IMR-90 (cell line): ENCODE data around the gene PDCD1. TPM values are rescaled to one million over a fixed set of nuclear protein-coding genes. Genes with fewer than 3 reads are reported as not detected.

Experiments used
- ATAC-seq: fragments of 200-7000 bp; cut with Tn5 transposase; 2 replicates; pipeline ENCODE4 v1.9.1; 2020; ENCODE audit warnings: low read depth, mild to moderate bottlenecking, moderate library complexity
- BruUV-seq: library from RNA; stranded (reverse); fragments of 400-500 nt; replicated peaks from 2 replicates; lab custom pipeline; 2021; lab: Mats Ljungman, UMichigan
- CTCF ChIA-PET: fragments of 300-600 bp; formaldehyde crosslinking; extraction: SDS; loops from one replicate; lab custom pipeline; 2021; ENCODE audit warnings: antibody characterized with exemption; lab: Yijun Ruan, JAX
- POLR2A ChIA-PET: fragments of 300-600 bp; sonication (Branson Sonifier 250); formaldehyde crosslinking; loops from one replicate; lab custom pipeline; 2022; ENCODE audit warnings: antibody characterized with exemption; ENCODE audit not compliant: unreplicated experiment; lab: Charles Lee
- DNase-seq: peaks from one replicate; pipeline ENCODE4 v3.0.0; 2013
- H2AFZ ChIP-seq: replicated peaks from 2 replicates; pipeline ENCODE3; 2013; ENCODE audit warnings: low read length, mild to moderate bottlenecking; ENCODE audit not compliant: poor library complexity
- H2AK5ac ChIP-seq: 2 replicates; pipeline ENCODE4 v1.6.1; 2013; ENCODE audit warnings: low read depth, low read length, inconsistent platforms
- H2AK9ac ChIP-seq: replicated peaks from 2 replicates; pipeline ENCODE3; 2013; ENCODE audit warnings: mild to moderate bottlenecking, low read depth, low read length, moderate library complexity; ENCODE audit not compliant: poor library complexity
- H2BK120ac ChIP-seq: 2 replicates; pipeline ENCODE4 v1.6.1; 2013; ENCODE audit warnings: low read depth, low read length, inconsistent platforms
- H2BK15ac ChIP-seq: 3 replicates; pipeline ENCODE4 v1.6.1; 2013; ENCODE audit warnings: low read depth, low read length, inconsistent platforms
- H2BK20ac ChIP-seq: 2 replicates; pipeline ENCODE4 v1.6.1; 2013; ENCODE audit warnings: low read depth, mild to moderate bottlenecking, inconsistent platforms, low read length, moderate library complexity
- H2BK5ac ChIP-seq: 2 replicates; pipeline ENCODE4 v1.6.1; 2013; ENCODE audit warnings: mild to moderate bottlenecking, low read depth, low read length, inconsistent platforms; ENCODE audit not compliant: poor library complexity, severe bottlenecking
- H3K14ac ChIP-seq: replicated peaks from 2 replicates; pipeline ENCODE4 v1.6.1; 2013; ENCODE audit warnings: low read depth, low read length, inconsistent platforms
- H3K18ac ChIP-seq: 2 replicates; pipeline ENCODE4 v1.6.1; 2013; ENCODE audit warnings: low read depth, low read length, control low read depth
- H3K23ac ChIP-seq: 2 replicates; pipeline ENCODE4 v1.6.1; 2013; ENCODE audit warnings: low read depth, low read length, inconsistent platforms
- H3K27ac ChIP-seq: 2 replicates; pipeline ENCODE4 v1.5.1; 2013; ENCODE audit warnings: mild to moderate bottlenecking, control low read depth, low read length; ENCODE audit not compliant: insufficient read depth
- H3K27me3 ChIP-seq: 2 replicates; pipeline ENCODE4 v1.6.1; 2013; ENCODE audit warnings: low read length; ENCODE audit not compliant: control insufficient read depth, insufficient read depth
- H3K36me3 ChIP-seq: 2 replicates; pipeline ENCODE4 v1.6.1; 2013; ENCODE audit warnings: low read length, mixed read lengths; ENCODE audit not compliant: control insufficient read depth, insufficient read depth
- H3K4ac ChIP-seq: 2 replicates; pipeline ENCODE4 v1.6.1; 2013; ENCODE audit warnings: low read depth, low read length, inconsistent platforms
- H3K4me1 ChIP-seq: 2 replicates; pipeline ENCODE4 v1.6.1; 2013; ENCODE audit warnings: low read length, mixed read lengths; ENCODE audit not compliant: control insufficient read depth, insufficient read depth
- H3K4me2 ChIP-seq: 2 replicates; pipeline ENCODE4 v1.6.1; 2013; ENCODE audit warnings: low read depth, mild to moderate bottlenecking, control low read depth, low read length, moderate library complexity
- H3K4me3 ChIP-seq: 2 replicates; pipeline ENCODE4 v1.5.1; 2013; ENCODE audit warnings: low read depth, mild to moderate bottlenecking, control low read depth, low read length, moderate library complexity; ENCODE audit not compliant: insufficient read depth
- H3K56ac ChIP-seq: 2 replicates; pipeline ENCODE4 v1.6.1; 2013; ENCODE audit warnings: low read length, inconsistent platforms; ENCODE audit not compliant: insufficient read depth; ENCODE audit errors: extremely low read depth
- H3K79me1 ChIP-seq, 2 experiments: 2 replicates each; pipeline ENCODE4 v1.6.1; 2013; ENCODE audit warnings: low read length in 2 of 2, inconsistent platforms in 1 of 2, low read depth in 1 of 2
- H3K9ac ChIP-seq: 2 replicates; pipeline ENCODE4 v1.6.1; 2013; ENCODE audit warnings: low read depth, low read length, control low read depth
- H3K9me1 ChIP-seq: 2 replicates; pipeline ENCODE4 v1.6.1; 2013; ENCODE audit warnings: low read length, inconsistent platforms; ENCODE audit not compliant: insufficient read depth
- H3K9me3 ChIP-seq: 2 replicates; pipeline ENCODE4 v1.6.1; 2013; ENCODE audit warnings: low read length; ENCODE audit not compliant: control insufficient read depth, insufficient read depth
- H4K20me1 ChIP-seq: 2 replicates; pipeline ENCODE4 v1.6.1; 2013; ENCODE audit warnings: low read length, inconsistent platforms; ENCODE audit not compliant: insufficient read depth
- H4K5ac ChIP-seq: 2 replicates; pipeline ENCODE4 v1.6.1; 2013; ENCODE audit warnings: mild to moderate bottlenecking, low read depth, low read length, control low read depth
- H4K8ac ChIP-seq, 2 experiments: 2 replicates each; pipeline ENCODE4 v1.6.1; 2013; ENCODE audit warnings: low read depth in 2 of 2, low read length in 2 of 2, control low read depth in 1 of 2, inconsistent platforms in 1 of 2
- H4K91ac ChIP-seq: 2 replicates; pipeline ENCODE4 v1.6.1; 2013; ENCODE audit warnings: low read depth, low read length, inconsistent platforms; ENCODE audit not compliant: insufficient read depth
- BHLHE40 ChIP-seq: fragments of 150-350 bp; IDR thresholded peaks from 2 replicates; pipeline ENCODE4 v1.6.1; 2016; ENCODE audit warnings: mild to moderate bottlenecking, low read depth, low read length
- ELK1 ChIP-seq: fragments of 150-350 bp; IDR thresholded peaks from 2 replicates; pipeline ENCODE4 v1.6.1; 2016; ENCODE audit warnings: low read depth, mild to moderate bottlenecking, low read length, moderate library complexity, borderline replicate concordance
- MAZ ChIP-seq: IDR thresholded peaks from 2 replicates; pipeline ENCODE4 v1.6.1; 2012; ENCODE audit warnings: low read depth, mild to moderate bottlenecking, low read length, improper control_type of control experiment, moderate library complexity, borderline replicate concordance
- MXI1 ChIP-seq: IDR thresholded peaks from 2 replicates; pipeline ENCODE4 v1.6.1; 2012; ENCODE audit warnings: low read depth, mild to moderate bottlenecking, low read length, moderate library complexity, borderline replicate concordance
- NFE2L2 ChIP-seq: fragments of 150-350 bp; IDR thresholded peaks from 2 replicates; pipeline ENCODE4 v1.6.1; 2016; ENCODE audit warnings: low read depth, mild to moderate bottlenecking, low read length
- POLR2A ChIP-seq: IDR thresholded peaks from 2 replicates; pipeline ENCODE4 v1.6.1; 2012; ENCODE audit warnings: mild to moderate bottlenecking, low read depth, low read length
- RAD21 ChIP-seq: IDR thresholded peaks from 2 replicates; pipeline ENCODE4 v1.6.1; 2012; ENCODE audit warnings: low read length, improper control_type of control experiment
- SMC3 ChIP-seq: fragments of 150-350 bp; IDR thresholded peaks from 2 replicates; pipeline ENCODE4 v1.6.1; 2016; ENCODE audit warnings: low read depth, mild to moderate bottlenecking, antibody characterized with exemption, low read length, moderate library complexity
- WGBS, 2 experiments: methylation state at CpG; one replicate each; pipeline versions ENCODE4 v1.1.5 to v1.1.7; 2013; ENCODE audit warnings: missing lambda C conversion rate in 2 of 2; ENCODE audit not compliant: insufficient read length in 1 of 2; ENCODE audit errors: extremely low coverage in 2 of 2; 5-methylcytosine and 5-hydroxymethylcytosine counted together
- dilution Hi-C: fragments of 300-500 bp; cut with HindIII; formaldehyde crosslinking; loops from one replicate; pipeline ENCODE4 v1.14.3; 2018; ENCODE audit warnings: low sequenced_read_pairs; ENCODE audit not compliant: unreplicated experiment
- in situ Hi-C: fragments of 300-500 bp; cut with MboI; formaldehyde crosslinking; loops from 3 replicates; pipeline ENCODE4 v1.14.3; 2019; ENCODE audit warnings: low sequenced_read_pairs, inconsistent platforms, mixed read lengths
- intact Hi-C: fragments of 100-400 bp; cut with micrococcal nuclease; formaldehyde crosslinking; loops from 2 replicates; pipeline ENCODE4 v1.10.0; 2022
- polyA plus RNA-seq, 3 experiments: library from polyadenylated mRNA; depleted of rRNA; stranded (reverse); fragments of >200 nt; gene quantifications; 2 replicates each; pipeline ENCODE4 v1.2.3, GENCODE V29; 2012; ENCODE audit warnings: low replicate concordance in 1 of 3
- total RNA-seq: library from RNA; depleted of rRNA; stranded (reverse); fragments of >200 nt; gene quantifications from 2 replicates; pipeline ENCODE4 v1.2.3, GENCODE V29; 2012

The PDCD1 gene
- total and polyA plus RNA-seq, 2 of the 4 experiments (the other 2 are of a cell fraction), result not detected

GRCh38 chr2:241814393-241814642 lies 44.4 kb downstream of the PDCD1 start:
- no peak overlapping the region for H2BK20ac ChIP-seq
- no peak overlapping the region for H2AFZ ChIP-seq
- H3K4me1 ChIP-seq, result no peaks in the 10 kb centered on the region
- ATAC-seq (no peak), DNase-seq (no peak)
- H4K8ac ChIP-seq, result no peak overlapping the region
- H4K5ac ChIP-seq, result no peak overlapping the region
- H3K23ac ChIP-seq, result no peak overlapping the region
- dilution Hi-C loops (no loop called here), intact Hi-C loops (no loop called here), in situ Hi-C loops (no loop called here)
- TF ChIP-seq ELK1 (no peak), BHLHE40 (no peak), RAD21 (no peak), POLR2A (no peak), NFE2L2 (no peak), SMC3 (no peak), MAZ (no peak), MXI1 (no peak)
- no peak overlapping the region for H2AK5ac ChIP-seq
- ChIA-PET CTCF (no interaction called here), POLR2A (no interaction called here)
- H3K79me1 ChIP-seq, result no peaks in the 10 kb centered on the region
- 100% methylated on average over 1 of the region's 17 CpGs; no CpG with 5 or more reads in 1 of the 2 experiments for WGBS, 2 experiments
- no peaks in the 10 kb centered on the region for H3K36me3 ChIP-seq
- H3K14ac ChIP-seq, result no peak overlapping the region
- H3K18ac ChIP-seq, result no peak overlapping the region
- no TSS peak for BruUV-seq
- H3K9ac ChIP-seq, result no peak overlapping the region
- H3K4ac ChIP-seq, result no peak overlapping the region
- no peak overlapping the region for H3K4me3 ChIP-seq
- no peak overlapping the region for H2BK5ac ChIP-seq
- H3K4me2 ChIP-seq, result no peak overlapping the region
- H3K9me3 ChIP-seq, result no peaks in the 10 kb centered on the region
- H3K9me1 ChIP-seq, result no peaks in the 10 kb centered on the region
- H2BK120ac ChIP-seq, result no peak overlapping the region
- no peak overlapping the region for H2AK9ac ChIP-seq
- H3K27ac ChIP-seq, result no peak overlapping the region
- peaks cover 13% of the 10 kb centered on the region; the same call in 1 of the 2 replicates for H3K27me3 ChIP-seq
- H4K20me1 ChIP-seq, result no peaks in the 10 kb centered on the region; the same call in 1 of the 2 replicates
- no peak overlapping the region for H2BK15ac ChIP-seq
- no peak overlapping the region for H3K56ac ChIP-seq
- H4K91ac ChIP-seq, result no peak overlapping the region
